22Rv1 (cell line): ENCODE measurements around the gene ELP1.

Experiments used
- H3K27ac ChIP-seq: fragments of 450-650 bp; 2 replicates; pipeline ENCODE4 v1.5.1; 2017
- ZFX ChIP-seq: fragments of 450-650 bp; IDR thresholded peaks from 2 replicates; pipeline ENCODE4 v1.6.1; 2017; ENCODE audit warnings: antibody characterized with exemption, borderline replicate concordance
- TF ChIP-seq, protein P1 (sequence below): fragments of 450-650 bp; IDR thresholded peaks from 2 replicates; pipeline ENCODE4 v1.5.1; 2017; ENCODE audit warnings: mild to moderate bottlenecking

The ELP1 gene

GRCh38 chr9:108834959-108835665 lies 98.8 kb downstream of the ELP1 start:
- H3K27ac ChIP-seq, result no peak overlapping the region
- TF ChIP-seq, protein P1, sequence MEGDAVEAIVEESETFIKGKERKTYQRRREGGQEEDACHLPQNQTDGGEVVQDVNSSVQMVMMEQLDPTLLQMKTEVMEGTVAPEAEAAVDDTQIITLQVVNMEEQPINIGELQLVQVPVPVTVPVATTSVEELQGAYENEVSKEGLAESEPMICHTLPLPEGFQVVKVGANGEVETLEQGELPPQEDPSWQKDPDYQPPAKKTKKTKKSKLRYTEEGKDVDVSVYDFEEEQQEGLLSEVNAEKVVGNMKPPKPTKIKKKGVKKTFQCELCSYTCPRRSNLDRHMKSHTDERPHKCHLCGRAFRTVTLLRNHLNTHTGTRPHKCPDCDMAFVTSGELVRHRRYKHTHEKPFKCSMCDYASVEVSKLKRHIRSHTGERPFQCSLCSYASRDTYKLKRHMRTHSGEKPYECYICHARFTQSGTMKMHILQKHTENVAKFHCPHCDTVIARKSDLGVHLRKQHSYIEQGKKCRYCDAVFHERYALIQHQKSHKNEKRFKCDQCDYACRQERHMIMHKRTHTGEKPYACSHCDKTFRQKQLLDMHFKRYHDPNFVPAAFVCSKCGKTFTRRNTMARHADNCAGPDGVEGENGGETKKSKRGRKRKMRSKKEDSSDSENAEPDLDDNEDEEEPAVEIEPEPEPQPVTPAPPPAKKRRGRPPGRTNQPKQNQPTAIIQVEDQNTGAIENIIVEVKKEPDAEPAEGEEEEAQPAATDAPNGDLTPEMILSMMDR, result no peak
- no peak for TF ChIP-seq ZFX

- TF ChIP-seq, protein P1, result no peak
- TF ChIP-seq ZFX, result no peak
- no peak overlapping the region for H3K27ac ChIP-seq
Observed at GRCh38 chr9:108832179-108832500, 101.8 kb downstream of the ELP1 start.

- H3K27ac ChIP-seq, result no peak overlapping the region
- TF ChIP-seq, protein P1, result no peak
- no peak for TF ChIP-seq ZFX
Observed at GRCh38 chr9:108831496-108832178, 102.3 kb downstream of the ELP1 start.

GRCh38 chr9:108830272-108830671 lies 103.7 kb downstream of the ELP1 start:
- TF ChIP-seq, protein P1, result no peak
- no peak for TF ChIP-seq ZFX

GRCh38 chr9:108823829-108824228 lies 110.1 kb downstream of the ELP1 start:
- H3K27ac ChIP-seq, result no peak overlapping the region
- TF ChIP-seq ZFX, result no peak
- TF ChIP-seq, protein P1, result no peak

More at GRCh38 chr9:108830272-108830671, 103.7 kb downstream of the ELP1 start:
- H3K27ac ChIP-seq, result no peak overlapping the region
